Natural killer cell (primary cell): ENCODE data around the gene BLOC1S4. TPM values are rescaled to one million over a fixed set of nuclear protein-coding genes. Genes with fewer than 3 reads are reported as not detected.

Source experiments
- ATAC-seq, 3 donors: fragments of 150-1000 bp in 2 of 3; fragments of 200-7000 bp in 1 of 3; cut with Tn5 transposase; 1 replicate in 1 of 3; 2 replicates in 2 of 3; pipeline ENCODE4 v1.10.0; 2021; ENCODE audit warnings: mild to moderate bottlenecking in 2 of 3, moderate library complexity in 2 of 3
- DNase-seq, 2 donors: peaks; one replicate each; pipeline versions ENCODE4 v3.0.0 to v3.0.0-alpha.2; 2013 to 2021; ENCODE audit warnings: mixed read lengths in 1 of 2
- H3K27ac ChIP-seq: one replicate; pipeline ENCODE4 v1.5.1; 2013; ENCODE audit warnings: mild to moderate bottlenecking, low read length
- H3K27me3 ChIP-seq: one replicate; pipeline ENCODE4 v1.6.1; 2013; ENCODE audit warnings: low read length; ENCODE audit not compliant: control insufficient read depth, insufficient read depth
- H3K36me3 ChIP-seq: one replicate; pipeline ENCODE4 v1.6.1; 2013; ENCODE audit warnings: low read length; ENCODE audit not compliant: control insufficient read depth, insufficient read depth
- H3K4me1 ChIP-seq: one replicate; pipeline ENCODE4 v1.6.1; 2013; ENCODE audit warnings: low read length; ENCODE audit not compliant: control insufficient read depth, insufficient read depth
- H3K4me3 ChIP-seq: one replicate; pipeline ENCODE4 v1.5.1; 2013; ENCODE audit warnings: low read length
- H3K9me3 ChIP-seq: one replicate; pipeline ENCODE4 v1.6.1; 2013; ENCODE audit warnings: low read length; ENCODE audit not compliant: control insufficient read depth, insufficient read depth
- H3K27ac Mint-ChIP-seq, 2 donors: one replicate each; pipeline ENCODE4 v1.8.0; 2022; ENCODE audit warnings: mild to moderate bottlenecking in 2 of 2, mixed read lengths in 2 of 2, moderate library complexity in 1 of 2
- H3K27me3 Mint-ChIP-seq, 2 donors: one replicate each; pipeline ENCODE4 v1.8.0; 2022; ENCODE audit warnings: low read depth in 2 of 2, mixed read lengths in 2 of 2
- H3K36me3 Mint-ChIP-seq: one replicate; pipeline ENCODE4 v1.8.0; 2022; ENCODE audit warnings: mixed read lengths
- H3K4me1 Mint-ChIP-seq, 2 donors: one replicate each; pipeline ENCODE4 v1.8.0; 2022; ENCODE audit warnings: mixed read lengths in 2 of 2
- H3K4me3 Mint-ChIP-seq: one replicate; pipeline ENCODE4 v1.8.0; 2022; ENCODE audit warnings: mild to moderate bottlenecking, moderate library complexity, mixed read lengths
- H3K9me3 Mint-ChIP-seq, 2 donors: one replicate each; pipeline ENCODE4 v1.8.0; 2022; ENCODE audit warnings: mixed read lengths in 2 of 2
- CTCF ChIP-seq: fragments of 200-600 bp; IDR thresholded peaks from one replicate; pipeline ENCODE4 v1.8.0; 2022; ENCODE audit warnings: antibody characterized with exemption
- WGBS: methylation state at CpG from one replicate; pipeline ENCODE4 v1.1.7; 2013; ENCODE audit warnings: missing lambda C conversion rate; ENCODE audit not compliant: insufficient coverage; 5-methylcytosine and 5-hydroxymethylcytosine counted together
- intact Hi-C: fragments of 100-400 bp; cut with micrococcal nuclease; formaldehyde crosslinking; loops from one replicate; pipeline ENCODE4 v1.14.2; 2022
- total RNA-seq, 4 donors: library from RNA; stranded (reverse); fragments of 120-200 nt in 1 of 4; gene quantifications; one replicate each; pipeline versions ENCODE4 v1.2.3 to v1.2.4, GENCODE V29; 2013 to 2022

Gene BLOC1S4
- total RNA-seq, 3 donors from 2014 or later (not counting 1 experiment from before 2014, with no cell fraction given), result 18.9 to 20.1 (median 20.0) TPM

- H3K27me3 ChIP-seq, result no peaks in the 10 kb centered on the region
- intact Hi-C loops, result loop anchor here (1.0 kb wide), 1 partner anchor 22 kb away; a partner anchor contains a TSS
- Mint-ChIP-seq H3K4me3 (peak overlapping the region; percentile 79), H3K4me1 (peaks cover 56 to 66% of the 10 kb centered on the region in 2 donors), H3K36me3 (no peaks in the 10 kb centered on the region), H3K27ac (peak overlapping the region; percentile 97 to 98), H3K27me3 (no peaks in the 10 kb centered on the region), H3K9me3 (no peaks in the 10 kb centered on the region)
- no peak for TF ChIP-seq CTCF
- peak; percentile 35 to 38 (median 38) for ATAC-seq
- no peak overlapping the region for H3K4me3 ChIP-seq
- no peaks in the 10 kb centered on the region for H3K9me3 ChIP-seq
- WGBS, result 57% methylated on average over 8 of the region's 8 CpGs
- H3K36me3 ChIP-seq, result no peaks in the 10 kb centered on the region
- H3K27ac ChIP-seq, result peak overlapping the region; percentile 81
- H3K4me1 ChIP-seq, result peaks cover 61% of the 10 kb centered on the region
- DNase-seq, result no peak
Observed at GRCh38 chr4:6696611-6697010, 19.4 kb upstream of the BLOC1S4 start.

- no peak for TF ChIP-seq CTCF
- peak overlapping the region; percentile 97 to 98 for H3K27ac Mint-ChIP-seq
- peaks cover 56 to 65% of the 10 kb centered on the region in 2 donors for H3K4me1 Mint-ChIP-seq
- ATAC-seq, result no peak
- no peaks in the 10 kb centered on the region for H3K36me3 Mint-ChIP-seq
- Histone ChIP-seq H3K36me3 (no peaks in the 10 kb centered on the region), H3K27ac (peak overlapping the region; percentile 81), H3K4me1 (peaks cover 55% of the 10 kb centered on the region), H3K9me3 (no peaks in the 10 kb centered on the region), H3K27me3 (no peaks in the 10 kb centered on the region), H3K4me3 (no peak overlapping the region)
- intact Hi-C loops, result no loop called here
- H3K4me3 Mint-ChIP-seq, result peak overlapping the region; percentile 21
- no peaks in the 10 kb centered on the region for H3K9me3 Mint-ChIP-seq
- H3K27me3 Mint-ChIP-seq, result no peaks in the 10 kb centered on the region
- DNase-seq, result no peak
- WGBS, result 95% methylated on average over 5 of the region's 6 CpGs
Observed at GRCh38 chr4:6697131-6697530, 18.8 kb upstream of the BLOC1S4 start.

- Histone ChIP-seq H3K4me3 (no peak overlapping the region), H3K36me3 (peaks cover 4% of the 10 kb centered on the region), H3K27me3 (no peaks in the 10 kb centered on the region), H3K27ac (no peak overlapping the region), H3K9me3 (no peaks in the 10 kb centered on the region), H3K4me1 (peaks cover 33% of the 10 kb centered on the region)
- Mint-ChIP-seq H3K9me3 (no peaks in the 10 kb centered on the region), H3K36me3 (no peaks in the 10 kb centered on the region), H3K27me3 (no peaks in the 10 kb centered on the region), H3K4me3 (no peak overlapping the region), H3K27ac (peak overlapping the region; percentile 43 to 54), H3K4me1 (peaks cover 47 to 52% of the 10 kb centered on the region in 2 donors)
- intact Hi-C loops, result no loop called here
- ATAC-seq (no peak), DNase-seq (peak in 1 of 2 donors; percentile 30)
- no peak for TF ChIP-seq CTCF
- 87% methylated on average over 5 of the region's 5 CpGs for WGBS
Observed at GRCh38 chr4:6699388-6699787, 16.6 kb upstream of the BLOC1S4 start.

- Histone ChIP-seq H3K4me3 (no peak overlapping the region), H3K9me3 (no peaks in the 10 kb centered on the region), H3K4me1 (peaks cover 28% of the 10 kb centered on the region), H3K27me3 (no peaks in the 10 kb centered on the region), H3K27ac (no peak overlapping the region), H3K36me3 (peaks cover 4% of the 10 kb centered on the region)
- Mint-ChIP-seq H3K9me3 (no peaks in the 10 kb centered on the region), H3K27ac (peak overlapping the region; percentile 43 to 54), H3K4me3 (no peak overlapping the region), H3K4me1 (peaks cover 47 to 52% of the 10 kb centered on the region in 2 donors), H3K36me3 (peaks cover 3% of the 10 kb centered on the region), H3K27me3 (no peaks in the 10 kb centered on the region)
- DNase-seq (no peak), ATAC-seq (no peak)
- intact Hi-C loops, result no loop called here
- WGBS, result 91% methylated on average over 1 of the region's 1 CpG
- TF ChIP-seq CTCF, result no peak
Observed at GRCh38 chr4:6699903-6700302, 16.1 kb upstream of the BLOC1S4 start.
